Panc1 (cell line): ENCODE measurements around the gene ACCSL. TPM values are rescaled to one million over a fixed set of nuclear protein-coding genes. Genes with fewer than 3 reads are reported as not detected.

Source experiments
- ATAC-seq: fragments of 200-7000 bp; cut with Tn5 transposase; 2 replicates; pipeline ENCODE4 v1.9.1; 2020; ENCODE audit warnings: mild to moderate bottlenecking, moderate library complexity
- BruUV-seq: library from RNA; stranded (reverse); fragments of 400-500 nt; replicated peaks from 2 replicates; lab custom pipeline; 2021; lab: Mats Ljungman, UMichigan
- CTCF ChIA-PET: fragments of 300-600 bp; sonication (Branson Sonifier 250); formaldehyde crosslinking; loops from one replicate; lab custom pipeline; 2022; ENCODE audit warnings: antibody characterized with exemption; lab: Charles Lee
- POLR2A ChIA-PET: fragments of 300-600 bp; sonication (Branson Sonifier 250); formaldehyde crosslinking; loops from one replicate; lab custom pipeline; 2022; ENCODE audit warnings: antibody characterized with exemption; lab: Charles Lee
- DNase-seq: peaks from one replicate; pipeline ENCODE4 v3.0.0-alpha.2; 2010; ENCODE audit warnings: low read depth, low spot score
- H3K27ac ChIP-seq: 2 replicates; pipeline ENCODE4 v1.5.1; 2011; ENCODE audit warnings: mild to moderate bottlenecking, low read length, inconsistent platforms
- H3K27me3 ChIP-seq: fragments of 200-500 bp; sonication (Bioruptor generic); 2 replicates; pipeline ENCODE4 v1.6.0; 2014; ENCODE audit warnings: low read length, inconsistent platforms; ENCODE audit not compliant: control insufficient read depth, insufficient read depth
- H3K36me3 ChIP-seq: fragments of 200-500 bp; sonication (Bioruptor generic); 2 replicates; pipeline ENCODE4 v1.5.1; 2014; ENCODE audit warnings: inconsistent platforms, mild to moderate bottlenecking, low read length, moderate library complexity; ENCODE audit not compliant: control insufficient read depth, insufficient read depth
- H3K4me1 ChIP-seq: 2 replicates; pipeline ENCODE4 v1.5.1; 2011; ENCODE audit warnings: inconsistent platforms, mild to moderate bottlenecking, low read length, moderate library complexity; ENCODE audit not compliant: control insufficient read depth, insufficient read depth
- H3K4me3 ChIP-seq, 2 experiments: 2 replicates each; pipeline ENCODE4 v1.5.1; 2011 to 2012; ENCODE audit warnings: low read depth in 2 of 2, low read length in 2 of 2, mild to moderate bottlenecking in 2 of 2, inconsistent platforms in 1 of 2, moderate library complexity in 1 of 2
- H3K9me3 ChIP-seq: fragments of 200-500 bp; sonication (Bioruptor generic); 2 replicates; pipeline ENCODE4 v1.5.1; 2014; ENCODE audit warnings: low read depth, mild to moderate bottlenecking, inconsistent platforms, low read length, moderate library complexity; ENCODE audit not compliant: control insufficient read depth, insufficient read depth
- CTCF ChIP-seq: fragments of 450-650 bp; IDR thresholded peaks from 2 replicates; pipeline ENCODE4 v1.5.1; 2017; ENCODE audit warnings: mild to moderate bottlenecking
- POLR2AphosphoS5 ChIP-seq: IDR thresholded peaks from 2 replicates; pipeline ENCODE4 v1.6.1; 2012; ENCODE audit warnings: mild to moderate bottlenecking, low read depth, low read length, moderate library complexity
- REST ChIP-seq, 2 experiments: IDR thresholded peaks; 2 replicates each; pipeline ENCODE4 v1.6.1; 2011 to 2012; ENCODE audit warnings: low read depth in 2 of 2, control low read depth in 1 of 2, low read length in 1 of 2, mild to moderate bottlenecking in 1 of 2, moderate library complexity in 1 of 2; ENCODE audit not compliant: insufficient read depth in 1 of 2
- SIN3A ChIP-seq: IDR thresholded peaks from 2 replicates; pipeline ENCODE4 v1.6.1; 2012; ENCODE audit warnings: low read depth, mild to moderate bottlenecking, low read length, moderate library complexity, borderline replicate concordance; ENCODE audit not compliant: insufficient read depth
- TCF7L2 ChIP-seq: IDR thresholded peaks from 2 replicates; pipeline ENCODE4 v1.6.1; 2011; ENCODE audit warnings: mild to moderate bottlenecking, low read depth, low read length, inconsistent platforms
- in situ Hi-C: cut with HindIII; loops from 2 replicates; pipeline ENCODE4 v1.10.0; 2016; ENCODE audit warnings: low sequenced_read_pairs, low pct_unique_long_range_greater_than_20kb
- intact Hi-C: fragments of 100-400 bp; cut with micrococcal nuclease; formaldehyde crosslinking; loops from one replicate; pipeline ENCODE4 v1.10.0; 2022; ENCODE audit not compliant: unreplicated experiment
- total RNA-seq: library from RNA; stranded (reverse); gene quantifications from one replicate; pipeline ENCODE4 v1.2.1, GENCODE V29; 2021; ENCODE audit not compliant: unreplicated experiment

ACCSL gene
- total RNA-seq, 1 experiment from 2014 or later: not detected

GRCh38 chr11:44097821-44098220, 50.0 kb downstream of the ACCSL start:
- in situ Hi-C loops: no loop called here
- no TSS peak for BruUV-seq

GRCh38 chr11:44101098-44101497, 53.3 kb downstream of the ACCSL start:
- in situ Hi-C loops (no loop called here), intact Hi-C loops (no loop called here)
- Histone ChIP-seq H3K4me3 (no peak overlapping the region), H3K4me1 (peaks cover 5% of the 10 kb centered on the region; the same call in 1 of the 2 replicates), H3K9me3 (no peaks in the 10 kb centered on the region), H3K27me3 (no peaks in the 10 kb centered on the region), H3K27ac (no peak overlapping the region), H3K36me3 (no peaks in the 10 kb centered on the region; the same call in 1 of the 2 replicates)
- CTCF ChIA-PET: no interaction called here
- no peak for TF ChIP-seq CTCF
- POLR2A ChIA-PET: interaction anchor here (0.6 kb wide), 1 partner anchor 706 kb away, joined by 14 read pairs; no protein-coding TSS in a partner anchor
- no peak for DNase-seq
- BruUV-seq: no TSS peak
- ATAC-seq: no peak

More at GRCh38 chr11:44097821-44098220, 50.0 kb downstream of the ACCSL start:
- intact Hi-C loops: no loop called here
- no peak for ATAC-seq
- Histone ChIP-seq H3K36me3 (no peaks in the 10 kb centered on the region; the same call in 1 of the 2 replicates), H3K4me1 (peaks cover 10% of the 10 kb centered on the region; the same call in 1 of the 2 replicates), H3K9me3 (no peaks in the 10 kb centered on the region), H3K4me3 (no peak overlapping the region), H3K27ac (no peak overlapping the region), H3K27me3 (no peaks in the 10 kb centered on the region)
- DNase-seq: no peak
- no peak for TF ChIP-seq SIN3A
- no peak for TF ChIP-seq CTCF
- no peak for TF ChIP-seq REST (IDR thresholded peaks at IDR 0.05; ENCODE audit: insufficient read depth in 1 of 2, low read depth in 2 of 2, low read length in 1 of 2)
- TF ChIP-seq POLR2AphosphoS5: no peak
- TF ChIP-seq TCF7L2: no peak
- POLR2A ChIA-PET: no interaction called here
- CTCF ChIA-PET: no interaction called here
